Gastroesophageal sphincter (tissue), 3 donors: ENCODE data around the gene YPEL4.

Experiments used
- CTCF ChIP-seq, 4 experiments: fragments of 200-600 bp in 2 of 4; fragments of 450-650 bp in 2 of 4; sonication (generic) in 1 of 4; IDR thresholded peaks; one replicate each; pipeline ENCODE4 v1.5.1; 2017 to 2019; ENCODE audit warnings: antibody characterized with exemption in 4 of 4, mild to moderate bottlenecking in 2 of 4, moderate library complexity in 2 of 4
- EP300 ChIP-seq: sonication (generic); formaldehyde crosslinking; IDR thresholded peaks from one replicate; pipeline ENCODE4 v1.6.1; 2017; ENCODE audit warnings: antibody characterized with exemption, mild to moderate bottlenecking
- POLR2A ChIP-seq, 2 donors: fragments of 450-650 bp; IDR thresholded peaks; one replicate each; pipeline ENCODE4 v1.6.1; 2017; ENCODE audit warnings: antibody characterized with exemption in 2 of 2, mild to moderate bottlenecking in 2 of 2, moderate library complexity in 1 of 2
- POLR2AphosphoS5 ChIP-seq: sonication (generic); formaldehyde crosslinking; IDR thresholded peaks from one replicate; pipeline ENCODE4 v1.6.1; 2017; ENCODE audit warnings: antibody characterized with exemption

- TF ChIP-seq POLR2A (IDR thresholded peaks at IDR 0.05) (no peak), CTCF (IDR thresholded peaks at IDR 0.05) (no peak), POLR2AphosphoS5 (no peak), EP300 (no peak)
Observed at GRCh38 chr11:57645689-57646085, 4.0 kb downstream of the YPEL4 start.
